GM11168 (cell line): ENCODE results near the gene GDAP1L1.
"Not testable (repeated sequence)": the region's sequence is repeated elsewhere in the genome, so short reads cannot be mapped to it uniquely, and the experiment has no call there.

Experiments
- in situ Hi-C: fragments of 300-500 bp; cut with MboI; formaldehyde crosslinking; loops from one replicate; pipeline ENCODE4 v1.12.0; 2022; ENCODE audit warnings: low sequenced_read_pairs; ENCODE audit not compliant: unreplicated experiment

The GDAP1L1 gene

DNA sequence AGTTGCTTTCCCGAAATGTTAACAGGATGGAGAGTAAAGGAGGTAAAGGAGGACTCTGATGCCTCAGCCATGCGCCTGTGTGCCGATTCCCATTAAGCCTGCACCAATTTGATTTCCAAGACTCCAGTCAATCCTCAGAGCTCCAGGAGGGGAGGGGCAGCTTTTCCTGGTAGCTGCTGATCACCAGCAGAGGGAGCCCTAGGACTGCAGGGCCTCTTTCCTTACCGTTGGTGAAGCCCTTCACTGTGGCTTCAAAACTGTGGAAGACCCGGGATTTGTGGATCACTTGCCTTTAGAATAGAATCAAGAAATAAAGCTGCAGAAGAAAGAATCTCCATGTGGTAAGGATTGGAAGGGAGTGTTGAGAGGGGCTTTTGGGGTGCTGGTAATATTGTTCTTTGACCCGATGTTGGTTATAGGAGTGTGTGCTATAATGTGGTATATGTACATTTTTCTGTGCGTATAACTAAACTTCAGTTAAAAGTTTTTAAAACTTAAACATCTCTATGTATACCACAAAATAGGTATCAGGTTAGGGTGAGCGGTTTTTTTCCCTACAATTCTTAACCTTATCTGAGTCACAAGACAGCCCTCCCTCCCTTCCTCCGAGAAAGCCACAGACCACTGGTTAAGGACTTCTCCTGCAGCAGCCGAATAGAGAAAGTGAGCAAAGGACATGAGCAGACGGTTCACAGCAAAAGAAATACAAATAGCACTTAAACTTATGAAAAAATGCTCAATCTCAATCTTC, 29.6 kb upstream of the GDAP1L1 start:
- in situ Hi-C loops: loop anchor here (5.0 to 25.0 kb wide), 2 partner anchors 95 to 420 kb away; partner anchors contain the start of gene FITM2

DNA sequence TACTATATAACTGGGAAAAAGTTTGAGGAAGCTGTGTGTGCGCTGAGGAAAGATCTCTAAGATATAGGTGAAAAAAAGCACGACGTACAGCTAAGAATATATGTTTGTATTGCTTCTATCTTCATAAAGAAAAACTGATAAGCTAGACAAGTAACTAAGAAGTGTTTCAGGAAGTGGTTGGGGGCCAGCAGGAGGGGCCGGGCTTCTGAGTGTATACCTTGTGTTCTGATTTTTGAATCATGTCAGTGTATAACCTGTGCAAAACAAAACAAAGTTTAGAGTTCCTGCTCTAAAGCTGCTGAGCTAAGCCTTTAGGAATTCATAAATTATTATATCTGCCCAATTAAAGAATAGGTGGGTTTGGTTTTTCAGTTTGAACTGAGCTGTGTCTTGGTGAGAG, 28.7 kb upstream of the GDAP1L1 start:
- in situ Hi-C loops: loop anchor here (5.0 to 25.0 kb wide), 2 partner anchors 94 to 419 kb away; partner anchors contain the start of gene FITM2

DNA sequence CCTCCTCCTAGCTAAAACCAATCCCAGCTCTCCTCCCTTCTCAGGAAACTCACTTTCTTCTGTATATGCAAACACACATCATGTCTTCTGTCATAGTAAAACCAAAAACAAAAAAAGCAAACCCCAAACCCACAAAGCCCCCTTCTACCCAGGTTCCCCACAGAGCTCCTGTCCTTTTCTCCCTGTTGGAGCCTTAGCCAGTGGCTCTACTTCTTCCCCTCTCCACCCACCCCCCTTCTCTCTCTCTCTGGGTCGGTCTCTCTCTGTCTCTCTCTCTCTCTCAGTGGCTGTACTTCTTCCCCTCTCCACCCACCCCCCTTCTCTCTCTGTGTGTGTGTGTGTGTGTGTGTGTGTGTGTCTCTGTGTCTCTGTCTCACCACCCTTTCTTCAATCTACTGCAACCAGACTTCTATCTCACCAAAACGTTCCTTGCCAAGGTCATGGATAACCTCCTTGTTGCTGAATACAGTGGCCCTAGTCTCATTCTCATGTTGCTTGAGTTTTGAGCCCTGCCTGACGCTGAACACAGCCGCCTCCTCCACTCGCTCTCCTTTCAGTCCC, 27.9 kb upstream of the GDAP1L1 start:
- in situ Hi-C loops: loop anchor here (5.0 to 25.0 kb wide), 2 partner anchors 93 to 418 kb away; partner anchors contain the start of gene FITM2

DNA sequence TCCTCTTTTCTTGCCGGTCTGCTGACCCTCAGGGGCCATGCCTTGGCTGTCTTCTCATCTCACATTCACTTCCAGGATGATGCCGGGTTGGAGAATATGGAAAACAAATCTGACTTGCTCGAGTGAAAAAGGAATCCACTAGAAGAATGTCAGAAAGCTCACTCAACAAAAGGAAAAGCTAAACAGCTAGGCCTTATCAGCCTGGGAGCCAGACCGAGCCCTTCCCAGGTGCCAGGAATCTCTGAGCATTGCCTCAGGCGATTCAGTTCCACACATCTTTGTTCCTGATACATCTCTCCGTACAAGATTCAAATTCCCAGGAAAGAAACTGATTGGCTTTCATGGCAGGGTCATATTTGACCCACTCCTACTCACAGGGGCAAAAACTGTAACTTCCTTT, 27.3 kb upstream of the GDAP1L1 start:
- in situ Hi-C loops: loop anchor here (5.0 to 25.0 kb wide), 2 partner anchors 93 to 418 kb away; partner anchors contain the start of gene FITM2

DNA sequence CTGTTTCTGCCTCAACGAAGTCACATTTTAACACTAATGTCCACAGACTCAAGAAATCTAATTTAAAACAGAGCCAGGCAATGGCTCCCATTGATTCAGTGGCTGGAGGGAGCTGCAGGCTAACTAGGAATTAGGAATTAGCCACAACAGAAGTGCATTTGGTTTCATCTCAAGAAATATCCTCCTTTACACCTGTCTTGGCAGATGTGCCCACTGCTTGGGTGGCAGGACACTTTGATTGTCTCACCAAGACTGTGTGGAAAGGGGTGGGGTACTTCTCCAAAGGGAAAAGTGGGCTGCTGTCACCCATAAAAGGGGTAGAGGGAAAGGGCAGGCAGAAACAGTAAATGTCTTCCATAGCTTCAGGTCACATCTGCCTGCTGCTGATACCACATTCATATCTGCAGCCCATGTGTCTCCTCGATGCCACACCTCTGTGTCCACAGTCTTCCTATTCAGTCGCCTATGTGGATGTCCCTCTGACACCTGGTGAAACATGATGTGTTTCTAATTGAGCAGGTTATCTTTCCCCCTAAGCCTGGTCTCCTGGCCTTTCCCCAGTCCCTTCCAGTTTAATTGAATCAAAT, 25.6 kb upstream of the GDAP1L1 start:
- in situ Hi-C loops: loop anchor here (25.0 kb wide), 1 partner anchor 416 kb away; no protein-coding TSS in a partner anchor

DNA sequence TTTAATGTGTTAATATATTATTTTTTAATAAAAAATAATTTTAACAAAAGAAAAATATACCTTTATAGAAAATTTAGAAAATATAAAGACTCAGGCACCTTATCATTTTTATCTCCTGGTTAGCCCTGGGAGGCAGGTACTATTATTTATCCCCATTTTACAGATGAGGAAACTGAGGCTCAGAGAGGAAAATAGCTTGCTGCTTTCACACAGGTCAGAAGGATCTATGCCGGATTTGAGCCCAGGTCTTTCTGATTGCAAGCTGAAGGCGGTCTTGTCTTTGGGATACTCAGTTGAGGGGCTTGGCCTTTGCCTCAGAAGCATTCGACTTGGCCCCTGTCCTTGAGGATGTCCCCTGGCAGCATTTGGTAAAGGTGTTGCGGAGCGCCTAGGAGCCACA, 25.1 kb upstream of the GDAP1L1 start:
- in situ Hi-C loops: loop anchor here (25.0 kb wide), 1 partner anchor 415 kb away; no protein-coding TSS in a partner anchor

DNA sequence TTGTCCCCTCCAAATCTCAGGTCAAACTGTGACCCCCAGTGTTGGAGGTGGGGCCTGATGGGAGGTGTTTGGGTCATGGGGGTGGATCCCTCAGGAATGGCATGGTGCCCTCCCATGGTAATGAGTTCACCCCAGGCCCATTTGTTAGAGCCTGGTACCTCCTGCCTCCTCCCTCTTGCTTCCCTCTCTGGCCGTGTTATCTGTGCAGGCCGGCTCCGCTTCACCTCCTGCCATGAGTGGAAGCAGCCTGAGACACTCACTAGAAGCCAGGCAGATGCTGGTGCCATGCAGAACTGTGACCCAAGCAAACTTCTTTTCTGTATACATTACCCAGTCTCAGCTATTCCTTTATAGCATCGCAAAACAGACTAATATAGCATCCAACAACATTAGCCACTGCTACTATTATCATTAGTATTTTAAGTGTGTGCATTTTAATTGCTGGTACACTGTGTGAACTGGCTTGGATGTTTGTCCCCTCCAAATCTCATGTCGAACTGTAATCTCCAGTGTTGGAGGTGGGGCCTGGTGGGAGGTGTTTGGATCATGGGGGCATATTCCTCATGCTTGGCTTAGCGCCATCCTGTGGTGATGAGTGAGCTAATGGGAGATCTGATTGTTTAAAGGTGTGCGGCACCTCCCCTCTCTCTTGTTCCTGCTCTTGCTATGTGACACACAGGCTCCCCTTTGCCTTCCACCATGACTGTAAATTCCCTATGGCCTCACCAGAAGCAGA, 24.3 kb upstream of the GDAP1L1 start:
- in situ Hi-C loops: loop anchor here (25.0 kb wide), 1 partner anchor 414 kb away; no protein-coding TSS in a partner anchor

DNA sequence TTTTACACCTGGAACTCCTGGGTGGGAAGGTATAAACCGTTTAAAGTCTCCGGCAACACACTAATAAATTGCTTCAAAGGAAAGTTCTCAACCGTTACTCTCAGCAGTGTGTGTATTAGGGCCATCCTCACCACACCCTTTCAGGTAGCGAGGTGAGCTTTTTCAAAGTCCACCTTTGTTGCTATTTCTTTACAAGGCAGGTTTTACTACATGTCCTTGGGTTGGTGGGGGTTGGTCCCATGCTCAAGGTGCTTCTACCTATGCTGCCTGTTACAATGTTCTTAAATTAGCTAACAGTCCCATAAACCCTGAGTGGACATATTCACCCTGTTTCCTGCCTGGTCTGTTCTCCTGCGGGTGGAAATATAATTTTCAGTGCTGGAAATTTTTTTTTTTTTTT, 23.4 kb upstream of the GDAP1L1 start:
- in situ Hi-C loops: loop anchor here (25.0 kb wide), 1 partner anchor 414 kb away; no protein-coding TSS in a partner anchor

DNA sequence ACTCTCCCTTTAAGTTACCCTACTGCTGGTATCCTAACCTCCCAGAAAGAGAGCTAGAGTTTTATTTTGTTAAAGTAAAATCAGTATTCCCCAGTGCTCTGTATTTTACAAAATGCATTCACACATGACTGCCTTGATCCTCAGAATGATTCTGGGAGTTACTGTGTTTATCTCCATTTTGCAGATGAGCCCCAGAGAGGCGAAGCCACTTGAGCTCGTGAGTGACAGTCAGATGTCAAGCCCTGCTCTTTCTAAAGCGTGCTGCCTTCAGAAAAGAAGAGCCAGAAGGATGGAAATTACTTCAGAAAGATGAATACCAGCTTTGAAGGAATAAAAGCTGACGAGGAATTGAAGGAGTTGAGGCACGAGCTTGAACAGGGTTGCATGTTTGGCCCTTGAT, 22.5 kb upstream of the GDAP1L1 start:
- in situ Hi-C loops: loop anchor here (25.0 kb wide), 1 partner anchor 413 kb away; no protein-coding TSS in a partner anchor

DNA sequence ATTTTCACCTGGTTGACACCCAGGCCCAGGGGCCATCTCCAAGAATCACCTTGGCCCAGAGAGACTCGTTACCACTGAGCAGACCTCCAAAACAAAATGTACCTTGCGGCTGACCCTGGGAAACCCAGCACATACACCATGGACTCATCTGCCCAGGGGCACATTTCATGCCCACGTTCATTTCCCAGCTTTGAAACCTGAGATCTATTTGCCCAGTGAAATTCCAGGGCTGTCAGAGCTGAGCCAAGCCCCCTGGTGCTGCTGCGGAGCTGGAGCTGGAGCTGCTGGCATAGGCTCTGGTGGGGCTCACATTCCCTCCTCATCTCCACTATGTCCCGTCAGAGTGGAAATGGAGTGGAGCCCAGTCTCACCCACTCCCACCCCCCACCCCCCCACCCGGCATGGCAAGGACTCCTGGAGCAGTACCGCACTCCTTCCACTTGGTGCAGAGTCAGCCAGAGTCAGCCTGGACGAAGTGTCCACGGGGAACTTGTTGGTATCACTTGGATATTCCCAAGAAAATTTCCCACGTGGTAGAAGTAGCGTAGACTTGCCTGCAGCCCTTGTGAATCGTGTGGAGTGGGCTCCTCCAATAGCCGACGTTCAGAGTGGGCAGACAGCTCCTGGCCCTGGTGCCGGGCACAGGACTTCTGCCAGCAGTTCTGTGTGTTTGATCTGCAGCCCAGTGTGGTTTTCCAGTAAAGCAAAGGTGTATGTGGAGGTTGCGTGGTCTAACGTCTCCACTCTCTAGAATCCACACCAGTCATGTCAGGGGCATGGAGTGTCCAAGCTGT, 18.4 kb upstream of the GDAP1L1 start:
- in situ Hi-C loops: no loop called here

DNA sequence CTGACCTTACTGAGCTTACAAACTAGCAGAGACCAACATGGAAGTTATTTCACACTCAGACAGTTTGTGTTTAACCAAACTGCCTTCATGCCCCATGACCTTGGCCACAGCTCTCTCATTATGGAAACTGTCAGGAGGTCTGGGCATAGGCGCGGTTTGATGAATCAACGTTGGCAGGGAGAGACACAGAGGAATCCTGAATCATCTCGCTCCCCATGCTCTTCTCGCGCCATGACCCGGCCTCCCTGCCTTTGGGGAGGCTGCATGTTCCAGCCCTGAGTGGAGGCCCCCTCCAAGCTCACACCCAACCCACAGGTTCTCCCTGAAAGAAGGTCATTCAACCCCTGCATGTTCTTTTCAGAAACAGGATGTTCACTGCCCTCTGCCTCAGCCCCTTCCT, 15.9 kb upstream of the GDAP1L1 start:
- in situ Hi-C loops: no loop called here

DNA sequence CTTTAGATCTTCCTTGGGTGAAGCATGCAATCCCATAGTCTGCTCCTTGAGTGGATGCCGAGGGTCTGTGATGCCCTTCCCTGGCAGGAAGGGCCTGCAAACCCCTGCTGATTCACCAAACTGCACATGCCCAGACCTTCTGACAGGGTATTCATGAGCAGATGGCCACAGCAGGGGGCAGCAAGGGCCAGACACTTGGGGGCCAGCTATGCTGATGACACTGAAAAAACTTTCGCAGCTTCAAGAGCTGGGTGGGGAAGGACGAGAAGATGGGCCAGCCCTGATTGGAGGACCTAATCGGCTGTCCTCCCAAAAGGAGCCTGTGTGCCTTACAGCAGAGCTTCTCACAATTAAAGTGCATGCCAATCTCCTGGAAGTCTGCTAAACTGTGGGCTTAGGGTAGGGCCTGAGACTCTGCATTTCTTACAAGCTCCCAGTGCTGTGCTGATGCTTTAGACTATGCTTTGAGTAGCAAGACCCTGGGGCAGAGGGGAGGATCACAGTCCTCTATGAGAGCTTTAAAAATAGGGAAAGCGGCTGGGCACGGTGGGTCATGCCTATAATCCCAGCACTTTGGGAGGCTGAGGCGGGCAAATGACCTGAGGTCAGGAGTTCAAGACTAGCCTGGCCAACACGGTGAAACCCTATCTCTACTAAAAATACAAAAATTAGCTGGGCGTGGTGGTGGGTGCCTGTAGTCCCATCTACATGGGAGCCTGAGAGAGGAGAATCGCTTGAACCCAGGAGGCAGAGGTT, 15.2 kb upstream of the GDAP1L1 start:
- in situ Hi-C loops: no loop called here

DNA sequence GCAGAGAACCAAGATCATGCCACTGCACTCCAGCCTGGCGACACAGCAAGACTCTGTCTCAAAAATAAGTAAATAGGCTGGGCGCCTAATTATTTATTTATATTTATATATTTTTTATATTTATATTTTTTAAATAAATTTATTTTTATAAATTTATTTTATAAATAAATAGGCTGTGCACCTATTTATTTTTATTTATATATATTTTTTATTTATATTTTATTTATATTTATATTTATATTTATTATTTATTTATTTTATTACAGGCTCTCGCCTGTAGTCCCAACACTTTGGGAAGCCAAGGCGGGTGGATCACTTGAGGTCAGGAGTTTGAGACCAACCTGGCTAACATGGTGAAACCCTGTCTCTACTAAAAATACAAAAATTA, 14.6 kb upstream of the GDAP1L1 start:
- in situ Hi-C loops: not testable (repeated sequence)

DNA sequence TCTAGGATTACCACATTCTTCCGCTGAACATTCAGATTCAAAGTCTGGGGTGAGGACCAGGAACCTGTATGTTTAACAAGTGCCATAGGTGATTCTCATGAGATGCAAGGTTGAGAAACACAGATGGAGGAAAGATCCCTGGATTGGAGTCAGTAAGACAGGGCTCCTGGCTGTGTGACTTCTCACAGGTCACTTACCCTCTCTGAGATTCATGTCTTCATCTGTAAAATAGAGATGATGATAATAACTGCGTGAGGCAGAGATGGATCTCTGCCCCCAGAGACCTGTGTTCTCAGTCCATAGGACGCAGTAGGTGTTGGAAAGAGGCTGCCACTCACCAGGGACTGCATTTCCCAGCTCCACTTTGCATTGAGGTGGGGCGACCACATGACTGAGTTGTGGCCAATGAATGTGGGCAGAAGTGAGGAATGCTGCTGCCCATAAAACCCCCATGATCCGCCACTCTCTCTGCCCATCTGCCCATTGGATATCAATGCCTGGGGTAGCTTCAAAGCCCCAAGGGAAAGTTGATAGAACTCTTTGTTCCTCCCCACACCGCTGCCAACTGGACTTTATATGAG, 13.6 kb upstream of the GDAP1L1 start:
- in situ Hi-C loops: no loop called here

DNA sequence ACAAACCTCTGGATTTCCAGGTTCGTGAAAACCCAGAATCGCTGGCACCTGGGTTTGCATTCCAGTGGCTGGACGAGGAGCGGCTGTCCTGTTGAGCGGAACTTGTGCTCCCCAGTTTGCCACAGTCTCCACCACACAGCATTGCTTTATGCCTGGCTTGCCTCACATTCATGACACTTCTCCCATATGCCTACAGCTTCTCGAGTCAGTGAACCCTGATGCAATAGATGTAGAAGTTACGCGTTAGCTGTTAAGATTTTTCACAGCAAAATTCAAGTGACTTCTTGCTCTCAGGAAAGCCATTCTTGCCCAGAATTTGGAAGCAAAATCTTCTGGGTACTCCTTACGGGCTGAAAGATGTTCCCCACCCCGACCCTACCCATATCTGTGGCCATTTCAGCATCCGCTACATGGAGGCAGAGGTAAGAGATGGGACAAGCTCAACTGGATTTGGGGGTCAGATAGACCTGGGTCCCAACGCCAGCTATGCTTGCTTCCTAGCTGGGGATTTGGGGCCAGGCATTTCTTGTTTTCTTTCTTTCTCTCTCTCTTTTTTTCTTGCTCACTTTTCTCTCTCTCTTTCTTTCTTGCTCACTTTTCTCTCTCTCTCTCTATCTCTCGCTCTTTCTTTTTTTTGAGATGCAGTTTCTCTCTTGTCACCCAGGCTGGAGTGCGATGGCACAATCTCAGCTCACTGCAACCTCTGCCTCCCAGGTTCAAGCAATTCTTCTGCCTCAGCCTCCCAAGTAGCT, 12.4 kb upstream of the GDAP1L1 start:
- in situ Hi-C loops: no loop called here

DNA sequence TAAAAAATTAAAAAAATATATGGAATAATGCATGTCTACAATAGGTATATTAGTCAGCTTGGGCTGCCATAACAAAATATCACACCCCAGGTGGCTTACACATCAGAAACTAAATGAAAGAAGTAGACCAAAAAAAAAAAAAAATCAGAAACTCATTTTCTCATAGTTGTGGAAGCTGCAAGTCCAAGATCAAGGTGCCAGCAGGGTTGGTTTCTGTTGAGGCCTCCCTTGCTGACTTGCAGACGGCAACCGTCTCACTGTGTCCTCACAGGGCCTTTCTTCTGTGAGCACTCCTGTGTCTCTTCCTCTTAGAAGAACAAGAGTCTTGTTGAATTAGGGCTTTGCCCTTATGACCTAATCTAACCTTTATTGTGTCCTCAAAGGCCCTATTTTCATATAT, 11.4 kb upstream of the GDAP1L1 start:
- in situ Hi-C loops: no loop called here

DNA sequence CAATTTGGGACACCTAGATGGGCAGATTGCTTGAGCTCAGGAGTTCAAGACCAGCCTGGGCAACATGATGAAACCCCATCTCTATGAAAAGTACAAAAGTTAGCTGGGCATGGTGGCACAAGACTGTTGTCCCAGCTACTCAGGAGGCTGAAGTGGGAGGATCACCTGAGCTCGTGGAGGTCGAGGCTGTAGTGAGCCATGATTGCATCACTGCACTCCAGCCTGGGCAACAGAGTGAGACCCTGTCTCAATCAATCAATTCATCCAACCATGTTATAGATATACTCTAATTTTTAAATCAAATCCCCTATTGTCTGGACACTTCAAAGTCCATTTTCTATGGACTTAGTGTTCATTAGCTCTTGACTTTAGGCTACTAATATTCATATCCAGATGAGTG, 10.3 kb upstream of the GDAP1L1 start:
- in situ Hi-C loops: not testable (repeated sequence)

DNA sequence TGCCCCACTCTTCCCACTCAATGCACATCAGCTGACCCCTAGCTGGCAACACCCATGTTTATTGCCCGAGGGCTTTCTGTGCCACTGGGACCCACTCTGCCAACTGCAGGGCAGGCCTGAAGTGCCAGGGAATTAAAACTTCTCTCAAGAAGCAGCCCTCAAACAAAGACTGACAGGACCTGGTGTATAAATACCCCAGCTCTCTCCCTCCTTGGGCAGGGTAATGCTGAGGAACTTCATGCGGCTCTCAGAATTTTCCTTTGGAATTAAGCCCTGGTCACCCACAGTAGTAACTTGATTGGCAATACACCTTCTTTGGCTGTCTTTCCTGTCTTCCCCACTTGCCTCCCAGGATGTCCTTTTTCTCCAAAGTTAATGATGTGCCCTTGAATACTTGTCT, 5.3 kb upstream of the GDAP1L1 start:
- in situ Hi-C loops: no loop called here
